Mesenchymal stem cell (in vitro differentiated cells and primary cell): ENCODE results near the gene PM20D1.
"Not testable (repeated sequence)": the region's sequence is repeated elsewhere in the genome, so short reads cannot be mapped to it uniquely, and the experiment has no call there.

Source experiments
- DNase-seq: peaks from one replicate; pipeline ENCODE4 v3.0.0-alpha.2; 2013
- H2AFZ ChIP-seq: one replicate; pipeline ENCODE4 v1.6.1; 2013; ENCODE audit warnings: low read depth, mild to moderate bottlenecking, control low read depth, inconsistent platforms, low read length, moderate library complexity
- H2AK5ac ChIP-seq: 2 replicates; pipeline ENCODE4 v1.6.1; 2013; ENCODE audit warnings: low read length, moderate library complexity, mild to moderate bottlenecking, inconsistent platforms; ENCODE audit not compliant: severe bottlenecking
- H2BK120ac ChIP-seq: one replicate; pipeline ENCODE4 v1.6.1; 2013; ENCODE audit warnings: low read depth, mild to moderate bottlenecking, inconsistent platforms, low read length, moderate library complexity
- H2BK12ac ChIP-seq, 2 experiments: one replicate each; pipeline ENCODE4 v1.6.1; 2013; ENCODE audit warnings: inconsistent platforms in 2 of 2, low read length in 2 of 2, mild to moderate bottlenecking in 2 of 2, moderate library complexity in 2 of 2, control low read depth in 1 of 2
- H2BK15ac ChIP-seq: one replicate; pipeline ENCODE4 v1.6.1; 2013; ENCODE audit warnings: mild to moderate bottlenecking, low read depth, inconsistent platforms; ENCODE audit not compliant: poor library complexity, severe bottlenecking
- H2BK5ac ChIP-seq: 2 replicates; pipeline ENCODE4 v1.6.1; 2013; ENCODE audit warnings: low read depth, mild to moderate bottlenecking, low read length, control low read depth, inconsistent platforms; ENCODE audit not compliant: poor library complexity, severe bottlenecking
- H3K14ac ChIP-seq, 2 experiments: one replicate each; pipeline ENCODE4 v1.6.1; 2013; ENCODE audit warnings: inconsistent platforms in 2 of 2, low read length in 2 of 2, control low read depth in 1 of 2, mild to moderate bottlenecking in 1 of 2, moderate library complexity in 1 of 2
- H3K18ac ChIP-seq, 2 experiments: one replicate each; pipeline ENCODE4 v1.6.1; 2013; ENCODE audit warnings: inconsistent platforms in 2 of 2, low read length in 2 of 2, control low read depth in 1 of 2, low read depth in 1 of 2, mild to moderate bottlenecking in 1 of 2
- H3K23ac ChIP-seq, 2 experiments: one replicate each; pipeline ENCODE4 v1.6.1; 2013; ENCODE audit warnings: inconsistent platforms in 2 of 2, low read length in 2 of 2, mild to moderate bottlenecking in 2 of 2, moderate library complexity in 2 of 2, control low read depth in 1 of 2
- H3K27ac ChIP-seq: 2 replicates; pipeline ENCODE4 v1.5.1; 2013; ENCODE audit warnings: mild to moderate bottlenecking, moderate library complexity, low read length, control low read depth, inconsistent platforms; ENCODE audit not compliant: poor library complexity, severe bottlenecking
- H3K27me3 ChIP-seq, 2 experiments: 2 replicates each; pipeline versions ENCODE4 v1.6.1 to v1.7.0; 2013; ENCODE audit warnings: low read length in 2 of 2, mild to moderate bottlenecking in 2 of 2, moderate library complexity in 2 of 2, control low read depth in 1 of 2, inconsistent platforms in 1 of 2; ENCODE audit not compliant: control insufficient read depth in 1 of 2, insufficient read depth in 1 of 2
- H3K36me3 ChIP-seq, 2 experiments: 2 replicates each; pipeline versions ENCODE4 v1.6.1 to v1.7.0; 2013; ENCODE audit warnings: low read length in 2 of 2, control low read depth in 1 of 2, inconsistent platforms in 1 of 2, low read depth in 1 of 2, mild to moderate bottlenecking in 1 of 2; ENCODE audit not compliant: insufficient read depth in 2 of 2, control insufficient read depth in 1 of 2
- H3K4ac ChIP-seq, 2 experiments: one replicate each; pipeline ENCODE4 v1.6.1; 2013; ENCODE audit warnings: inconsistent platforms in 2 of 2, low read length in 2 of 2, mild to moderate bottlenecking in 2 of 2, moderate library complexity in 2 of 2, control low read depth in 1 of 2, low read depth in 1 of 2
- H3K4me1 ChIP-seq: 2 replicates; pipeline ENCODE4 v1.6.1; 2013; ENCODE audit warnings: low read depth, low read length, control low read depth; ENCODE audit not compliant: control insufficient read depth, insufficient read depth
- H3K4me2 ChIP-seq: 2 replicates; pipeline ENCODE4 v1.6.1; 2013; ENCODE audit warnings: low read length, mild to moderate bottlenecking, inconsistent platforms; ENCODE audit not compliant: poor library complexity, severe bottlenecking
- H3K4me3 ChIP-seq, 2 experiments: 2 replicates each; pipeline versions ENCODE4 v1.5.1 to v1.7.0; 2013; ENCODE audit warnings: low read length in 2 of 2, mild to moderate bottlenecking in 2 of 2, control low read depth in 1 of 2, low read depth in 1 of 2; ENCODE audit not compliant: insufficient read depth in 1 of 2
- H3K79me1 ChIP-seq: replicated peaks from 2 replicates; pipeline ENCODE4 v1.6.1; 2013; ENCODE audit warnings: mild to moderate bottlenecking, control low read depth, low read length, inconsistent platforms; ENCODE audit not compliant: poor library complexity, severe bottlenecking
- H3K9ac ChIP-seq: 2 replicates; pipeline ENCODE4 v1.7.0; 2013; ENCODE audit warnings: mild to moderate bottlenecking, low read length, moderate library complexity
- H3K9me3 ChIP-seq: 2 replicates; pipeline ENCODE4 v1.7.0; 2013; ENCODE audit warnings: mild to moderate bottlenecking, low read length; ENCODE audit not compliant: control insufficient read depth
- H4K8ac ChIP-seq: one replicate; pipeline ENCODE4 v1.6.1; 2013; ENCODE audit warnings: inconsistent platforms, mild to moderate bottlenecking, low read length, moderate library complexity
- H4K91ac ChIP-seq: one replicate; pipeline ENCODE4 v1.6.1; 2013; ENCODE audit warnings: mild to moderate bottlenecking, low read length, inconsistent platforms
- WGBS: methylation state at CpG from one replicate; pipeline ENCODE4 v1.1.7; 2013; ENCODE audit warnings: mixed read lengths; 5-methylcytosine and 5-hydroxymethylcytosine counted together

The PM20D1 gene

DNA sequence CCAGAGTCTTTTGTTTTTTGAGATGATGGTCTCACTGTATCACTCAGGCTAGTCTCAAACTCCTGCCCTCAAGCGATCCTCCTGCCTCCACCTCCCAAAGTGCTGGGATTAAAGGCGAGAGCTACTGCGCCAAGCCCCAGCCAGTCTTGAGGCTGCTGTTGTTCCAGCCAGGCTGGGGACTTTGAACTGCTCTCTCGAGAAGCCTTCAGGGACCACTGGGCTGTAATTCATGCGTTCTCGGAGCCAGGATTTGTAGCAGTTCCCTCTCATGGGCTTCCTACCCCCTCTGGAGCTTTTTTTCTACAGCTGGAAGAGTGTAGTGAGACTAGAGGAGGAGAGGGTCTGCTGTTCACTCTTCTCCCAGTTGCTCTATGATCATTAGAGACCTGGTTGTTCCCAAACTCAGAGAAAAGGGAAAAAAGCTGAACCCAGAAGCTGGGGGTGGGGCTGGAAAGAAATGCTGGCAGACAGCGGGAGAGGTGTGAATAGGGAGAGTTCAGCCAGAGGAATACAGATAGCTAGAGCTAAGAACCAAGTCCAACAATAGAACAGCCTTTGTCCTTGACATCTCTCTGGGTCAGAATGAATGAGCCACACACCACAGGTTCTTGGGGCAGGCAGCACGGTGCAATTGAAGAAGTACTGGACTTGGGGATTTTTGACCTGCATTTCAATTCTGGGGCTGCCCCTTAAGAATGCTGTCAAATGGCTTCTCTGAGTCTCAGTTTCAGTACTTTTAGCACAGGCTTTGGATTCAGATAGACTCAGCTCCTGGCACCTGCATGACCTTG is 23.7 kb downstream of the PM20D1 start:
- Histone ChIP-seq H2AK5ac (no peak overlapping the region), H2BK12ac (no peak overlapping the region), H2BK120ac (no peak overlapping the region), H4K8ac (no peak overlapping the region), H3K4ac (no peak overlapping the region), H2AFZ (no peak overlapping the region), H3K14ac (no peak overlapping the region), H3K27ac (no peak overlapping the region), H2BK5ac (no peak overlapping the region), H3K4me1 (no peaks in the 10 kb centered on the region), H3K4me3 (no peak overlapping the region), H3K18ac (no peak overlapping the region), H3K23ac (no peak overlapping the region), H2BK15ac (no peak overlapping the region), H3K9ac (no peak overlapping the region), H3K4me2 (no peak overlapping the region), H3K27me3 (peaks cover 29 to 44% of the 10 kb centered on the region in 2 experiments), H3K9me3 (no peaks in the 10 kb centered on the region), H3K36me3 (no peaks in the 10 kb centered on the region), H3K79me1 (no peaks in the 10 kb centered on the region), H4K91ac (no peak overlapping the region)
- no peak for DNase-seq
- WGBS, result 74% methylated on average over 7 of the region's 8 CpGs

DNA sequence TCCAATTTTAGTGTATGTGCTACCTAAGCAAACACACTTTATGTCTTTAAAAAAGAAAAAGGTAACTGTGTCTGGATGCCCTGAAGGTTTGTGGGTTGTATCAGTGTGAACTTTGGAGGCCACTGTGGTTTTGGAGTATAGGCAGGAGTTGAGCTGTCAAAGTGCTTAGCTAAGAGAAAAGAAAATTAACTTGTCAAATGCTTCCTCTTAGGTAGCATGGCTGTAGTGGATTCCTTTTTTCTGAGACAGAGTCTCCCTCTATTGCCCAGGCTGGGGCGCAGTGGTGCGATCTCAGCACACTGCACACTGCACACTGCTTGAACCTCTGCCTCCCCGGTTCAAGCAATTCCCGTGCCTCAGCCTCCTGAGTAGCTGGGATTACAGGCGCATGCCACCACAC is 25.8 kb downstream of the PM20D1 start:
- H3K9ac ChIP-seq, result no peak overlapping the region
- no peak overlapping the region for H3K27ac ChIP-seq
- H3K4me2 ChIP-seq, result no peak overlapping the region
- no peak overlapping the region for H3K14ac ChIP-seq
- no peaks in the 10 kb centered on the region for H3K4me1 ChIP-seq
- H3K23ac ChIP-seq, result no peak overlapping the region
- H2AFZ ChIP-seq, result no peak overlapping the region
- no peak overlapping the region for H4K8ac ChIP-seq
- H2AK5ac ChIP-seq, result no peak overlapping the region
- DNase-seq, result no peak
- H2BK12ac ChIP-seq, result no peak overlapping the region
- H3K36me3 ChIP-seq, result no peaks in the 10 kb centered on the region
- H3K79me1 ChIP-seq, result no peaks in the 10 kb centered on the region
- peaks cover 29 to 34% of the 10 kb centered on the region in 2 experiments for H3K27me3 ChIP-seq
- no peak overlapping the region for H4K91ac ChIP-seq
- H2BK120ac ChIP-seq, result no peak overlapping the region
- H2BK15ac ChIP-seq, result no peak overlapping the region
- WGBS, result 89% methylated on average over 2 of the region's 5 CpGs
- H3K4ac ChIP-seq, result no peak overlapping the region
- no peak overlapping the region for H3K4me3 ChIP-seq
- H3K18ac ChIP-seq, result no peak overlapping the region
- no peak overlapping the region for H2BK5ac ChIP-seq
- no peaks in the 10 kb centered on the region for H3K9me3 ChIP-seq

DNA sequence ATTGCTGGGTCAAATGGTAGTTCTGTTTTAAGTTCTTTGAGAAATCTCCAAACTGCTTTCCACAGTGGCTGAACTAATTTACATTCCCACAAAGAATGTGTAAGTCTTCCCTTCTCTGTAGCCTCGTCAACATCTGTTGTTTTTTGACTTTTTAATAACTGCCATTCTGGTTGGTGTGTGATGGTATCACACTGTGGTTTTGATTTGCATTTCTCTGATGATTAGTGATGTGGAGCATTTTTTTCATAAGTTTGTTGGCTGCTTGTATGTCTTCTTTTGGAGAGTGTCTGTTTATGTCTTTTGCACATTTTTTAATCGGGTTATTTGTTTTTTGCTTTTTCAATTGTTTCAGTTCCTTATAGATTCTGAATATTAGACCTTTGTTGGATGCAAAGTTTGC is 26.7 kb downstream of the PM20D1 start:
- not testable (repeated sequence) for H3K36me3 ChIP-seq, H3K14ac ChIP-seq, H3K9me3 ChIP-seq, H4K91ac ChIP-seq, H3K23ac ChIP-seq, H2AK5ac ChIP-seq, H3K27ac ChIP-seq, H2BK5ac ChIP-seq, H2AFZ ChIP-seq, H3K79me1 ChIP-seq, H2BK12ac ChIP-seq, H2BK120ac ChIP-seq, H4K8ac ChIP-seq, H3K4me3 ChIP-seq, H3K4me2 ChIP-seq, H2BK15ac ChIP-seq, H3K4ac ChIP-seq, DNase-seq, H3K9ac ChIP-seq, H3K18ac ChIP-seq, H3K4me1 ChIP-seq
- WGBS, result 90% methylated on average over 1 of the region's 2 CpGs
- peaks cover 25% of the 10 kb centered on the region in 2 experiments for H3K27me3 ChIP-seq

DNA sequence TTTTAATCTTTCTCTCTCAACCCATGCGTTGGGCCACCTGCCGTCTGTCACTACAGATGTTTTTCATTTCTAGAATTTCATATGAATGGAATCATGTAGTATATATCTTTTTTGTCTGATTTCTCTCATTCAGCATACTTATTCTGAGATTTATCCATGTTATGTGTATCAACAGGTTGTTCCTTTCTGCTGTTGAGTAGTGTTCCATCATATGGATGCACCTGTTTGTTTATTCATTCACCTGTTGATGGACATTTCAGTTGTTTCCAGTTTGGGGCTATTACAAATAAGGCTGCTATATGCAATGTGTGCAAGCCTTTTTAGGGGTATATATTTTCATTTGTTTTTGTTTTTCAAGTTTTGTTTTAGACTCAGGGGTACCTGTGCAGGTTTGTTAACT is 27.5 kb downstream of the PM20D1 start:
- H2BK12ac ChIP-seq, result no peak overlapping the region
- H3K4me2 ChIP-seq, result no peak overlapping the region
- H3K4ac ChIP-seq, result no peak overlapping the region
- H2BK5ac ChIP-seq, result no peak overlapping the region
- H3K9ac ChIP-seq, result no peak overlapping the region
- no peak for DNase-seq
- H3K27me3 ChIP-seq, result peaks cover 19 to 20% of the 10 kb centered on the region in 2 experiments
- H2AK5ac ChIP-seq, result no peak overlapping the region
- H2BK120ac ChIP-seq, result no peak overlapping the region
- H4K91ac ChIP-seq, result no peak overlapping the region
- H3K23ac ChIP-seq, result no peak overlapping the region
- H3K36me3 ChIP-seq, result no peaks in the 10 kb centered on the region
- H3K79me1 ChIP-seq, result no peaks in the 10 kb centered on the region
- no peak overlapping the region for H3K14ac ChIP-seq
- H3K18ac ChIP-seq, result no peak overlapping the region
- H3K9me3 ChIP-seq, result no peaks in the 10 kb centered on the region
- no peak overlapping the region for H2BK15ac ChIP-seq
- no peak overlapping the region for H3K27ac ChIP-seq
- H3K4me3 ChIP-seq, result no peak overlapping the region
- H4K8ac ChIP-seq, result no peak overlapping the region
- H3K4me1 ChIP-seq, result no peaks in the 10 kb centered on the region
- H2AFZ ChIP-seq, result no peak overlapping the region
- WGBS, result no CpG with 5 or more reads among the region's 2 CpGs
